HUES64 (cell line): ENCODE measurements around the gene LRRN3.
"Not testable (repeated sequence)": the region's sequence is repeated elsewhere in the genome, so short reads cannot be mapped to it uniquely, and the experiment has no call there.

ENCODE experiments used
- H3K27ac ChIP-seq: 2 replicates; pipeline ENCODE4 v1.7.0; 2013; ENCODE audit warnings: low read depth, low read length, inconsistent platforms
- H3K27me3 ChIP-seq: 2 replicates; pipeline ENCODE4 v1.6.1; 2013; ENCODE audit warnings: mild to moderate bottlenecking, low read length; ENCODE audit not compliant: insufficient read depth
- H3K36me3 ChIP-seq: 2 replicates; pipeline ENCODE4 v1.6.1; 2013; ENCODE audit warnings: mild to moderate bottlenecking, low read length; ENCODE audit not compliant: insufficient read depth
- H3K4me1 ChIP-seq: 2 replicates; pipeline ENCODE4 v1.6.1; 2013; ENCODE audit warnings: mild to moderate bottlenecking, low read length, moderate library complexity; ENCODE audit not compliant: insufficient read depth
- H3K4me3 ChIP-seq: 2 replicates; pipeline ENCODE4 v1.5.1; 2013; ENCODE audit warnings: mild to moderate bottlenecking, low read length, moderate library complexity
- H3K9ac ChIP-seq: 2 replicates; pipeline ENCODE4 v1.6.1; 2013; ENCODE audit warnings: mild to moderate bottlenecking, low read depth, low read length
- H3K9me3 ChIP-seq: 2 replicates; pipeline ENCODE4 v1.6.1; 2013; ENCODE audit warnings: low read depth, low read length; ENCODE audit not compliant: insufficient read depth
- WGBS: fragments of 150-250, 120-280 bp; methylation state at CpG from one replicate; pipeline ENCODE4 v1.1.7; 2013; ENCODE audit warnings: missing lambda C conversion rate; 5-methylcytosine and 5-hydroxymethylcytosine counted together

Gene LRRN3

DNA sequence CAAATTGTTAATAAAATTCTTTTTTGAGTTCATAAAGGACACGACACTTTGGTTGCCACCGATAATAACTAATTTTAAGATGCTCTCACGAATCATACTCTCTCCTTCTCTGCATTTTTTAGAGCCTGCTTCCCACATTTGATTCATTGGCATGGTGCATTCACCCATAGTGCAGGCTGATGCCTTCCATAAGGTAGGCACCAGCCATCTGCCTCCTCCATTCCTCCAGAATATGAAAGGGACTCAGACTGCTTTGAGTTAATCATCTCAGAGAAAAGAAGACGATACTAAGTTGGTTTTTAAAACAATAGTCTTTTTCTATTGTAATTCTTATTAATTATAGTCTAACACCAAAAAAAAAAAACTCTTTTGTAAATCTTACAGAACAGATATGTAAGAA, 33.9 kb upstream of the LRRN3 start:
- WGBS, result 96% methylated on average over 3 of the region's 4 CpGs
- H3K36me3 ChIP-seq, result no peaks in the 10 kb centered on the region
- no peak overlapping the region for H3K9ac ChIP-seq

DNA sequence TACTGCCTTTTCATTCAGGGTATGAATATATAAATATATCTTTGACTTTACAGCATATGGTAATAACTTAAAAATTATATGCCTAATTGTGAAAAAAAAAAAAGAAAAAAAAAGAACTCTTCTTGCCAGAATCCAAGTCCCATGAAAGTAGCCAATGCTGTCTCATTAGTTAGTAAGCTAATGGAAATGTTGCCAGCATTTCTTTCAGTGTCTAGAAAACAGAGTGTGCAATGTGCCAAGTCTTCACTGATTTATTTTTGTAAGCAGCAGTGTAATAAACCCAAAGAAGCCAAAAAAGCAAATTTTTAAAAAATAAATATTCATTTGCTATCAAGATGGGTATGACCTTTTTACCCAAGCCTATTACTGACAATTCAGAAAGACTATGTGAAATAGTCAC, 31.1 kb upstream of the LRRN3 start:
- H3K36me3 ChIP-seq, result no peaks in the 10 kb centered on the region
- H3K4me3 ChIP-seq, result no peak overlapping the region
- no peak overlapping the region for H3K9ac ChIP-seq
- no peaks in the 10 kb centered on the region for H3K27me3 ChIP-seq
- no peaks in the 10 kb centered on the region for H3K4me1 ChIP-seq
- peaks cover 17% of the 10 kb centered on the region for H3K9me3 ChIP-seq
- no peak overlapping the region for H3K27ac ChIP-seq

More for the DNA sequence above, 33.9 kb upstream of the LRRN3 start:
- no peaks in the 10 kb centered on the region for H3K27me3 ChIP-seq
- H3K9me3 ChIP-seq, result peaks cover under 1% of the 10 kb centered on the region; the same call in 1 of the 2 replicates
- H3K4me1 ChIP-seq, result peaks cover 8% of the 10 kb centered on the region
- no peak overlapping the region for H3K27ac ChIP-seq
- no peak overlapping the region for H3K4me3 ChIP-seq

DNA sequence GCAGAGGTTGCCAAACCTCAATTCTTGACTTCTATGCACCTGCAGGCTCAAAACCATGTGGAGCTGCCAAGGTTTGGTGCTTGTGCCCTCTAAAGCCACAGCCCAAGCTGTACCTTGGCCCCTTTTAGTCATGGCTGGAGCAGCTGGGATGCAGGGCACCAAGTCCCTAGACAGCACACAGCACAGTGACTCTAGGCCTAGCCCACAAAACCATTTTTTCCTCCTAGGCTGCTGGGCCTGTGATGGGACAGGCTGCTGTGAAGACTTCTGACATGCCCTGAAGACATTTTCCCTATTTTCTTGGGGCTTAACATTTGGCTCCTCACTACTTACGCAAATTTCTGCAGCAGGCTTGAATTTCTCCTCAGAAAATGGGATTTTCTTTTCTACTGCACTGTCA, 27.8 kb upstream of the LRRN3 start:
- H3K36me3 ChIP-seq, result no peaks in the 10 kb centered on the region
- 97% methylated on average over 1 of the region's 1 CpG for WGBS
- peaks cover 22% of the 10 kb centered on the region for H3K9me3 ChIP-seq
- no peak overlapping the region for H3K9ac ChIP-seq
- no peak overlapping the region for H3K4me3 ChIP-seq
- H3K27ac ChIP-seq, result no peak overlapping the region
- H3K27me3 ChIP-seq, result no peaks in the 10 kb centered on the region
- no peaks in the 10 kb centered on the region for H3K4me1 ChIP-seq

DNA sequence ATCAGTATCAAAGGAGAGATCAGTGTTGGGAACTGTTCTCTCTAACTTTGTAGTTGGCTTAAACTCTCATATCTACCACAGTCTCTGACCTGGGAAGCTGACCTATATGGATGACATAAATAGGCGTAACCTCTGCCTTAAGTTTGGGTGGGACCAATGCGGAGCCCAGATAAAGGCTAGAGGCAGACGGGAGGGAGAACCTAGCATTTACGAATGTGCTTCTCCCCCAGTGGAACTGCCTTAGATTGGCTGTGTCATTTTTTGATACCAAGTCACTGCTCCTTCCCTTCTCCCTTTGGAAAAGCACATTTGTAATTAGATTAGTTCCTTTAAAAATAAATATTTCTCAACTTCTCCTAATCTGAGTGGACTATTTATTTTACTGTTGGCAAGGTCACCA, 23.7 kb upstream of the LRRN3 start:
- Histone ChIP-seq H3K4me3 (no peak overlapping the region), H3K9ac (no peak overlapping the region), H3K36me3 (no peaks in the 10 kb centered on the region), H3K4me1 (0 out of 2 replicates have a peak, but pooled peaks cover 2% of the 10 kb centered on the region), H3K27ac (no peak overlapping the region), H3K9me3 (peaks cover 20% of the 10 kb centered on the region), H3K27me3 (no peaks in the 10 kb centered on the region)
- WGBS, result 93% methylated on average over 4 of the region's 4 CpGs

DNA sequence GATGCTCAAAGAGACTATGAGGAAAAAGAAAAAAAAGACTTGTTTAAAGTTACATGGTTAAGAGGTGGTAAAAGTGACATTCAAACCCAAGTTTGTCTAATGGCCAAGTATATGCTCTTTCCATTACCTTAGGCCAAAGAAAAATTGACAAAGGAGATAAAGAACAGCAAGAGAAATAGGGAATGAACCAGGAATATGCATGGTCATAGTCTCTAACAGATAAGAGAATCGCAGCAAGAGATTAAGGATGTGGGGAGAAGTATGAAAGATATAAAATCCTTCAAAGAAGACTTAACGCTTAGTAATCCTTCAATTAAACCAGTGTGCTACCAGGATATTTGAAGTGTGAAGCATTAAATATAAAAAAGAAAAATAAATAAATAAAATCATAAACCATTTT, 23.2 kb upstream of the LRRN3 start:
- H3K27me3 ChIP-seq, result no peaks in the 10 kb centered on the region
- H3K9ac ChIP-seq, result no peak overlapping the region
- H3K36me3 ChIP-seq, result no peaks in the 10 kb centered on the region
- no peak overlapping the region for H3K4me3 ChIP-seq
- H3K4me1 ChIP-seq, result 0 out of 2 replicates have a peak, but pooled peaks cover 3% of the 10 kb centered on the region
- peaks cover 16% of the 10 kb centered on the region for H3K9me3 ChIP-seq
- H3K27ac ChIP-seq, result no peak overlapping the region
- WGBS, result 95% methylated on average over 1 of the region's 2 CpGs

DNA sequence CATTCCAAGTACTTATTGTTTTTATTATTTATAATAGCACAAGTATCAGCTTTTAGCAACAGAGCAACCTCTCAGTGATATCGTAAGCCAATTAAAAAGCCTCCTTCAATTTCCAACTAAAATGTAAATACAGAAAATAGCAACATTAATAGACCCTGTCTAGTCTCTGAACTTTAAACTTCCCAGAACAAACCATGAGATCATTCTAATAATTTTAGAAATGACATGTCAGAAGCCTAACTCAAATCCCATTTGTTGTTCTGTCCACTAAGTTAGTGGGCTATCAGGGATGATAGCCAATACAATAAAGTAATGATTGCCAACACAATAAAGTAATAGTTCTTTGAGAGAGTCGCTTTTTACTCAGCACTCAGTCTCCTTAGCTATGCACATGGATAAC, 22.3 kb upstream of the LRRN3 start:
- WGBS, result 94% methylated on average over 1 of the region's 2 CpGs
- H3K9me3 ChIP-seq, result peaks cover 9% of the 10 kb centered on the region; the same call in 1 of the 2 replicates
- no peak overlapping the region for H3K9ac ChIP-seq

DNA sequence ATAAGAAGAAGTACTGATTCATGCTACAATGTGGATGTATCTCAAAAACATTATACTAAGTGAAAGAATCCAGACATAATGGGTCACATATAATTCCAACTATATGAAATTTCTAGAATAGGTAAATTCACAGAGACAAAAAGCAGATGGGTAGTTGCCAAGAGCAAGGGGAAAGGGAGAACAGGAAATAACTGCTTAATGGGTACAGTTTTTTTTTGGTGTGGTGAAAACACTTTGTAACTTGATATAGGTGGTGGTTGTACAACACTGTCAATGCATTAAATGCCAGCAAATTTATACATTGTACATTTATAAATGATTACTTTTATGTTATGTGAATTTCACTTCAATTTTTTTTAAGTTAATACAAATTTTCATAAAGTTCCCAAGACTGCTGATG, 19.4 kb upstream of the LRRN3 start:
- H3K27ac ChIP-seq, result no peak overlapping the region
- no peak overlapping the region for H3K9ac ChIP-seq
- no peaks in the 10 kb centered on the region for H3K27me3 ChIP-seq
- no peak overlapping the region for H3K4me3 ChIP-seq
- no peaks in the 10 kb centered on the region for H3K9me3 ChIP-seq
- no peaks in the 10 kb centered on the region for H3K36me3 ChIP-seq
- H3K4me1 ChIP-seq, result peaks cover 20% of the 10 kb centered on the region

More for the DNA sequence above, 22.3 kb upstream of the LRRN3 start:
- Histone ChIP-seq H3K4me3 (no peak overlapping the region), H3K27ac (no peak overlapping the region), H3K27me3 (no peaks in the 10 kb centered on the region), H3K36me3 (no peaks in the 10 kb centered on the region), H3K4me1 (peaks cover 6% of the 10 kb centered on the region; the same call in 1 of the 2 replicates)

DNA sequence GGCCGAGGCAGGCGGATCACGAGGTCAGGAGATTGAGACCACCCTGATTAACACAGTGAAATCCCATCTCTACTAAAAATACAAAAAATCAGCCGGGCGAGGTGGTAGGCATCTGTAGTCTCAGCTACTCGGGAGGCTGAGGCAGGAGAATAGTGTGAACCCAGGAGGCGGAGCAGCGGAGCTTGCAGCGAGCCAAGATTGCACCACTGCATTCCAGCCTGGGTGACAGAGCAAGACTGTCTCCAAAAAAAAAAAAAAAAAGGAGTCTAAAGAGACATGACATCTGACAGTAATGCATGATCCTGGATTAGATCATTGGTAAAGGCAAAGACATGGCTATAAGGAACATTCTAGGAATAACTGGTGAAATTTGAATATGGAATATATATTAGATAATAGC, 18.3 kb upstream of the LRRN3 start:
- H3K9ac ChIP-seq, H3K4me3 ChIP-seq, H3K27me3 ChIP-seq, H3K27ac ChIP-seq, H3K36me3 ChIP-seq, H3K9me3 ChIP-seq: not testable (repeated sequence)
- 88% methylated on average over 9 of the region's 9 CpGs for WGBS
- peaks cover 30% of the 10 kb centered on the region for H3K4me1 ChIP-seq

DNA sequence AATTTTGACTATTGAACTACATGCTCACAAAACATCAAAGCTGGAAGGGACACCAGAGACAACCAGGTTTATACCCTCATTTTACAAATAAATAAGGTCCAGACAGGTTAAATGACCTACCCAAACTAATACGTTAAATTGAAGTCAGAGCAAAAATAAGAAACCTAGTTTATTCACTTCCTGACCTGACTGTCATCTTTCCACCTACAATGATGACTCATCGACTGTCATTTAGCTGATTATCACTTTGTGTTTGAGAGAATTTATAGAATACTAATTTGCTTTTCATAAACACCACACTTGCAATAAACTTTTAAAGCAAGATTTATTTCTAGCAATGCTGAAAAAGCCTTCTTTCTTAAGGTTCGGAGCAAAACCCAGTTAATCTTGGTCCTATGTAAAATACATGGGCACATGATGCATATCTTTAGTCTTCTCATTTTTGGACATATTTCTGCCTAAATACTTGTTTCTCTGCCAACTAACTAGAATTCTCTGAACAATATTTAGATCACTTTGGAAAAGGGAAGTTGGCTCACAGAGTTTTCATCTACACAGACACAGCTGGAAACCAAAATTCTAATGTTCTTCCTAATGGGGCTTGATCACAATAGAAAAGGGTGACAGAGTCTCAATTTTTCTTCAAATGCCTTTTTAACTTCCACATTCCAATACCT, 16.7 kb upstream of the LRRN3 start:
- Histone ChIP-seq H3K27me3 (no peaks in the 10 kb centered on the region), H3K4me1 (peaks cover 30% of the 10 kb centered on the region), H3K9ac (no peak overlapping the region), H3K27ac (no peak overlapping the region), H3K4me3 (no peak overlapping the region), H3K36me3 (no peaks in the 10 kb centered on the region), H3K9me3 (no peaks in the 10 kb centered on the region)
- WGBS, result 92% methylated on average over 2 of the region's 3 CpGs

DNA sequence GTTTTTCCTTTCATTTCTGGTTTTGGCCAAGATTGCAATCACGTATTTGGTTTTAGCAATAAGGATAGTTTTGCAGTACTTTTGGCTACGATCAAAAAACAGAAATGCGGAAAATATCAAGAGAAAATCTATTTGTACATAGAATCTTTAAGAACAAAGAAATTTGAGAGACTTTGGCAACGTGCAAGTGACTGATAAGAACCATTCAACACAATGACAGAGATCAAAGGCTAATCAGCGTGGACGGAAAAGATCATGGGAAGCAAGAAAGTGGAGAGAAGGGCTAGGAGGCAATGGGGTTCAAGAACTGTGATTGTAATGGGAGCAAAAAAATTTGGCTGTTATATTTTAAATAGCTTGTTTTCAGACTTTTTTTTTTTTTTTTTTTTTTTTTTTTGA, 16.2 kb upstream of the LRRN3 start:
- H3K9me3 ChIP-seq, result no peaks in the 10 kb centered on the region
- no peak overlapping the region for H3K4me3 ChIP-seq
- H3K36me3 ChIP-seq, result no peaks in the 10 kb centered on the region
- 79% methylated on average over 6 of the region's 6 CpGs for WGBS
- peaks cover 30% of the 10 kb centered on the region for H3K4me1 ChIP-seq
- no peak overlapping the region for H3K27ac ChIP-seq
- no peaks in the 10 kb centered on the region for H3K27me3 ChIP-seq
- no peak overlapping the region for H3K9ac ChIP-seq

DNA sequence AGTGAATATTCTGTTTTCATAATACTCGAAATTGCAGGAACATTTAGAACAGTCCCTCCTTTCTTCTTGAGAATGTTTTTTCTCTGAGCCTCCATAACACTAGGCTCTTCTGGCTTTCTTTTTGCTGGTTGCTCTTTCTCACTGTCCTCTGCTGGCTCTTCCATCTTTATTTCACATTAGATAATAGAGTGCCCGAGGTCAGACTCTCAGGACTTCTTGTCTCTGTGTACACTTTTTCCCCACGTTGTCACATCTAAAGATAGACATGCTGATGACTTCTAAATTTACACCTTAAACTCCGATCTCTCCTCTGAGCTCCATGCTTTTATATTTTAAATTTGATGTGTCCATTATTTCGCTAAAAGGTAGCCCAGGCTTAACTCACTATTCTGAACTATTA, 15.4 kb upstream of the LRRN3 start:
- Histone ChIP-seq H3K27ac (no peak overlapping the region), H3K4me3 (no peak overlapping the region), H3K27me3 (no peaks in the 10 kb centered on the region), H3K9me3 (no peaks in the 10 kb centered on the region), H3K4me1 (peaks cover 30% of the 10 kb centered on the region), H3K36me3 (no peaks in the 10 kb centered on the region), H3K9ac (no peak overlapping the region)
- 94% methylated on average over 5 of the region's 5 CpGs for WGBS

DNA sequence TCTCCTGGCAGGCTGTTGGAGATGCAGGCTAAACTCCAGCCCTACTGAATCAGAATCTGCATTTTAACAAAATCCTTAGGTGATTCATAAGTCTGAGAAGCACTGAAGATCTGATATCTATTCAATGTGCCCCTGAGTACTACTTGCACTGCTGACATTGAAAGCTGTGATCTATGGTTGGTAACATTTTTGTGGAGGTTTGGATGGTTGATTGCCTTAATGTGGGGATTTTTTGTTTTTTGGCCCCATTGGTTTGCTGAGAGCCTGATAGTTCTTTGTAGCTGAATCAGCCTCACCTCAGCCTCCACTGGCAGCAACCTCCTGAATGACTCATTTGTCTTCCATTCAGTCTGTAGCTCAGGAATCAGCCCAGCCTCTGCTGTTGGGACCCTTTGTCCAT, 14.7 kb upstream of the LRRN3 start:
- no peaks in the 10 kb centered on the region for H3K9me3 ChIP-seq
- H3K27ac ChIP-seq, result no peak overlapping the region
- H3K36me3 ChIP-seq, result no peaks in the 10 kb centered on the region
- H3K9ac ChIP-seq, result no peak overlapping the region
- H3K27me3 ChIP-seq, result no peaks in the 10 kb centered on the region
- H3K4me3 ChIP-seq, result no peak overlapping the region
- H3K4me1 ChIP-seq, result peaks cover 30% of the 10 kb centered on the region
